Activated CD8-positive, alpha-beta memory T cell treated with anti-CD3 and anti-CD28 coated beads, Interleukin-2, amount 50 U/mL, for 1 hour (primary cell): ENCODE measurements around the gene CASTOR1.

Experiments used
- DNase-seq: peaks from one replicate; pipeline ENCODE4 v3.0.0-alpha.2; 2020; ENCODE audit errors: extremely low read depth

The CASTOR1 gene

GRCh38 chr22:30265823-30266444, 23.4 kb downstream of the CASTOR1 start:
- peak; percentile 79 for DNase-seq

DNA sequence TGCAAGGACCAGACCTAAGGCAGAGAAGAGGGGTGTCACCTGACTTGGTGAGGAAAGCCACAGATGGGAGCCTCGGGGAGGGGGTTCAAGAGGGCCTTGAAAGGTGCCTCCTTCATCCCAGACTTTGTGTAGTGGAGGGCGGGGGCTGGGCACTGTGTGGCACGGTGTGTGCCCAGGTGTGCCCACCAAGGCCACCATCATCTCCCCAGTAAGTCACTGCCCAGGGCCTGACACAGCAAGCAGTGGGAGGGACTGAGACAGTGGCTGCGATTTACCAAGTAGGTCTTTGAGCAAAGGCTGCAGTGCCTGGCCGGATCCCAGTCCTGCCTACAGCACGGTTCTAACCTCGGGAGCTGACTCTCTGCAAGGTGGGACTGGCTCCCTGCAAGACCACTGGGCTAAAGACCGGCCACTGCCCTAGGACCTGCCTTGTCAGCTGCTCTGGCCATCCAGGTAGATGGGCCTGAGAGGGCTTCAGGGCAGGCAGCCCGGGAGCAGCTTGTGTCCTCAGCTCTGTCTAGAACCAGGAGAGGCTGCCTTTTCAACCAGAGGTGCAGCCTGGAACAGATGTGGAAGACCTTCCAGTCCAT, 24.1 kb downstream of the CASTOR1 start:
- no peak for DNase-seq

DNA sequence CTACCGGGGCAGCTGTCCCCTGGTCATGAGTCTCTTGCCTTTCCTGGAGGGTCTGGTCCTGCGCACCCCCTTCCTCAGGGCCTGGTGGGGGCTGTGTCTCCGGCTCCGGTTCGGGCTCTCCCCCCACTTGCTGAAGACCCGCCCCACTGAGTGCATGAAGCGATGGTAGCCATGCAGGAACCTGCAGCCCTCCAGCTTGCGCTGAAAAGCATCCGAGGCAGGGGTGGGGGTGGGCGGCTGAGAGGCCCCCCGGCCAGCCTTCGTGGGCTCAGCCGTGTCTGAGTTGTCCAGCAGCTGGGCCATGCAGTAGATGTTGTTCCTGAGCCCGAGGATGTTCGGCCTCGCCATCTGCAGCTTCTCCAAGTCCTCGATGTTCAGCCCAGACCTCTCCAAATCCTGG, 25.4 kb downstream of the CASTOR1 start:
- DNase-seq, result no peak

- DNase-seq, result peak; percentile 47
Measured at GRCh38 chr22:30262917-30263741, 26.2 kb downstream of the CASTOR1 start.

DNA sequence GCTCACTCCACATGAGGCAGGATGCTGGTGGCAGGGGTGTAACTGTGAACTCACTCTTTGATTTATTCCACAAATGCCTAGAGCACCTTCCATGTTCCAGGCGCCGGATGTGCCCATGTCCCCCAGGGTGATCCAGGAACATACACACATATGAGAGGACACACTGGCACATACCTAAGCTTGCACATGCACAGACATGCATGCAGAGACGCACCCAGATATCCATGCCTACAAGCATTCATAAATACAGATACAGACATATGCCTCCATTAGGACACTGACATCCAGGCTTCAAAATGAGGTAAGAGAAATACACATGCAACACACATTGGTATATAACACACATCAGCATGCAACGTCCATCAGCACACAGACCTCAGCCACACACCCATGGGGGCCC, 27.2 kb downstream of the CASTOR1 start:
- no peak for DNase-seq

DNA sequence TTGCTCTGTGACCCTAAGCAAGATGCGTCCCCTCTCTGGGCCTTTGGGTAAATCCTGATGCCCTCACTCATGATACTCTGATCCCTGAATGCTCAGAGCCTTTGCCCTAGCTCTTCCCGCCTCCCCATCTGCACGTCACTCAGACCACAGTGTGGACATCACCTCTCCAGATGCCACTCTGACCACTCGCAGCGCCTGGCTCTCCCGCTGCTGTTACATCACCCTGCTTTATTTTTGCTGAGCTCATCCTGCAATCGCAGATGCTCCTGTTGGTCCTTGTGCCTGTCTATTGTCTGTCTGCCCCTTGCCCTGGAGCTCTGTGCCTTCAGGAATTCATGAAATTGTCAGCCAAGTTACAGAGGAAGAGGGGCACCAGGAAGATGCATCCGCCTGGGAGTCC, 28.2 kb downstream of the CASTOR1 start:
- DNase-seq, result no peak

DNA sequence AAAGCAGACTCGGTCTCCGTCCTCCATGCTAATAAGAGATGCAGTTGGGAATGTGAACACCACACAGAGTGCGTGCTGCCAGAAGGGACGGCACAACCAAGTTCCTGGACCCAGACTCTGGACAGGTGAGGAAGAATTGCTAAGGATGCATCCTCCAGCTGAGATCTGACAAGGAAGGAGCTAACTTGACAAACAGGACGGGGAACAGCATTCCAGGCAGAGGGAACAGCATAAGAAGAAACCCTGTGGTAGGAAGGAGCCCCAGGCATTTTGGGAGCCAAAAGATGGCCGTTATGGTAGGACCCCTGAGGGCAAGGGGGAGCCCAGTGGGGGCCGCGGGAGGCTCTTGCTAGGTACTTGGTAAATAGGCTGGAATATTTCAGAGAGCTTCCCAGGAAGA, 28.6 kb downstream of the CASTOR1 start:
- DNase-seq, result no peak

DNA sequence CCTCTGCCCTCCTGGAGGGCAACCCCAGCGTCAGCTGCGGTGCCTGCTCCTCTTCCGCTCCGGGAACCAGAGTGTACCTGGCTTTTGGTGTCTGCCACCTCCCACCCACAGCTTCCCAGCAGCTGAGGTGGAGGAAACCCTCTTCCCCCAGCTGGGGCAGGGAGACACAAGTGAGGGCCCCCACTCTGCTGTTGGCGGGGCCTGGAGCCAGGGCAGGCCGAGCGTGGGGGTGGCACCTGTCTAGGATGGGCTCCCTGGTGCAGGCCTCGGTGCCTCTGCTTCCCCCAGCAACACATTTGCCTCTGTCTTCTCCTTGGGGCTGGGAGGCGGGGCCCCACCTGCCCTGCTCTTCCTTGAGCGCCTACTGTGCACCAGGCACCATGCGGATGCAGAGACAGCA, 29.0 kb downstream of the CASTOR1 start:
- no peak for DNase-seq

DNA sequence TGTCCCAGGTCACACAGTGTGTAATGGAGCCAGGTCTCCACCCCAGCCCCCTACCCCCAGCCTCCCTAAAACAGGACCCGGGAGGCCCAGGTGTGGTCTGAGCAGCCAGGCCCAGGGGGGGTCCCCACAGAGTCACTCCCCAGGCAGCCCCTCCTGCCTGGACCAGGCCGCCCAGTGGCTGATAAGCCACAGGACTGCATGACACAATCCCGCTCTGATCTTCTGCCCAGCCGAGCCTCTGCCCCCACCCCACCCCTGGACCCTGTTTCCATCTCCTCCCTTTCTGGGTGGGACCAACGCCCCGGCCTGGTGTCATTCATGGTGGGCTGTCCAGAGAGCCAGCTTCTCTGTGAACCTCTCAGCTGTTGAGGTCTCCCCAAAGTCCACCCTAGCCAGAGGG, 35.0 kb downstream of the CASTOR1 start:
- DNase-seq, result no peak

GRCh38 chr22:30253205-30253852, 36.0 kb downstream of the CASTOR1 start:
- DNase-seq, result no peak

DNA sequence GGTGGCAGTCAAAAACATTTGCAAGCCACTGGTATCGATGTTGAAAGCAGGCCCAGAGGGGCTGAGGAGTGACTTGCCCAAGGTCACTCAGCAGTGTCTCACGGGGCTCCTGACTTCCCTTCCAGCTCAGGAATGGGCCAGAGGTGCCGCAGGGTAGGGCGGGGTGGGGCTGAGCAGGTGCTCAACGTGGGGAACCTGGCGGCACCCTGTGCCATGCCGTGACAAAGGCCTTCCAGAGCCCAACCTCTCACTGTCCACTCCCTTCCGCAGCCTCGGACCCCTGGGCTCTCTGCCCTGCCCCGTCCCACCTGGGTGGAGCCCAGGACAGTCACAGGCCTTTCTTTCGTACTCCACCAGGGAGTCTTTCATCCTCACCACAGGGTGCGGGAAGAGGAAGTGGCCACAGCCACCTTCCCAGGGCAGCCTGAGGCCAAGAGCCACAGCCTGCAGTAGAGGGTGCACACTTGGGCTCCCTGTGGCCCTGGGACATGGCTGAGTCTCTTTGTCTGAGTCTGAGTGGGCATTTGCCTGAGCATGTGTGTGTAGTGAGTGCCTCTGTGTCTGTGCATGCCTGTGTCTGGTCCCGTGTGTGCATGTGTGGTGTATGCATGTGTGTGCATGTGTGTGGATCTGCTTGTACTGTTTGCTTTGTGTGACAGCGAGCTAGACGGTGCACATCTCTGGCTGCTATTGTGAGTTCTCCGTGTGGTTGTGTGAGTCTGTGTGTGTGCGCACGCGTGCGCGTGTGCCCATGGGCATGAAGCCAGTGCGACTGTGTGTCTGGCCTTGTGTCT, 36.7 kb downstream of the CASTOR1 start:
- no peak for DNase-seq

DNA sequence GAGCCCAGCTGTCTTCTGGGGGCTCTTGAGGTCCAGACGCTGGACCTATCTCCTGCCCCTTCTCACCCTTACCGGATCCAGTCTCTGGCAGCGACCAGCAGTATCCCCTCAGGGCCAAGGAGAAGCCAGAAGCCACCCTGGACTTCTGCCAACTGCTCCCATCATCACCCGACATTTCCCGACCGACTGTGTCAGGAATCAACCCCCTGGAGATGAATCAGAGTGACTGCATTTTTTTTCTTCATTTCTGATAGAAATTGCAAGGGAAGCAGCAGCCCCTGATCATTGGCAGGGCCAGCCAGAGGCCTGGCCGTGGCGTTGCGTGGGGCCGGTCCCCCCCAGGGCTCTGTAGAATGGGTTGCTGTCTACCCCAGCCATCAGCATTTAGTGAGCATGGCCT, 37.6 kb downstream of the CASTOR1 start:
- no peak for DNase-seq

DNA sequence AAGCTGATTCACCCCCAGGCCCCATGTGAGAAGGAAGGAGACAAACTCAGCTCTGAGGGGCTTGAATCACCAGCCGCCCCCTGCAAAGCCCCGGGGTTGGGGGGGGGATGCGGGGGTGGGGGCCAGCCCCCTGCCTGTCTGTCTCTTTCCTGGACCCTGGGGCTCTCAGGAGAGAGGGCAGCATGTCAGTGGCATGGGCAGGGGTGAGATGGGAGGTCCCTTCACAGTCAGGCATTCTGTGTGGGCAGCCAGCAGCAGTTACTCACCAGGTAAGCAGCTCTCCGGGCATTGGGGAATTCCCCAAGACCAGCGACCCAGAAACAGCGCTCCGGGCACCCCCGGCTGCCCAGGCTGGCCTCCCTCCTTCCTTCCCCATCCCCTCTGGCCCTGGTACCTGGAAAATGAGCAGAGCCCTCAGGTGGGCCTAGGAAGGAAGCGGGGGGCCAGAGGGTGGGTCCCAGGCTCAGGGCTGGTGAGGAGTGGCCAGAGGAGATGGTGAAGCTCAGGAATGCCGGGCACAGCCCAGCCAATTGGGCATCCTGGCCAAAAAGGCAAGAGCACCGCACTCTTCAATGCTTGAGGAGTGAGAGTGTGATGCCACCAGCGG, 38.5 kb downstream of the CASTOR1 start:
- no peak for DNase-seq

- DNase-seq, result no peak
Measured at GRCh38 chr22:30250039-30250565, 39.2 kb downstream of the CASTOR1 start.

DNA sequence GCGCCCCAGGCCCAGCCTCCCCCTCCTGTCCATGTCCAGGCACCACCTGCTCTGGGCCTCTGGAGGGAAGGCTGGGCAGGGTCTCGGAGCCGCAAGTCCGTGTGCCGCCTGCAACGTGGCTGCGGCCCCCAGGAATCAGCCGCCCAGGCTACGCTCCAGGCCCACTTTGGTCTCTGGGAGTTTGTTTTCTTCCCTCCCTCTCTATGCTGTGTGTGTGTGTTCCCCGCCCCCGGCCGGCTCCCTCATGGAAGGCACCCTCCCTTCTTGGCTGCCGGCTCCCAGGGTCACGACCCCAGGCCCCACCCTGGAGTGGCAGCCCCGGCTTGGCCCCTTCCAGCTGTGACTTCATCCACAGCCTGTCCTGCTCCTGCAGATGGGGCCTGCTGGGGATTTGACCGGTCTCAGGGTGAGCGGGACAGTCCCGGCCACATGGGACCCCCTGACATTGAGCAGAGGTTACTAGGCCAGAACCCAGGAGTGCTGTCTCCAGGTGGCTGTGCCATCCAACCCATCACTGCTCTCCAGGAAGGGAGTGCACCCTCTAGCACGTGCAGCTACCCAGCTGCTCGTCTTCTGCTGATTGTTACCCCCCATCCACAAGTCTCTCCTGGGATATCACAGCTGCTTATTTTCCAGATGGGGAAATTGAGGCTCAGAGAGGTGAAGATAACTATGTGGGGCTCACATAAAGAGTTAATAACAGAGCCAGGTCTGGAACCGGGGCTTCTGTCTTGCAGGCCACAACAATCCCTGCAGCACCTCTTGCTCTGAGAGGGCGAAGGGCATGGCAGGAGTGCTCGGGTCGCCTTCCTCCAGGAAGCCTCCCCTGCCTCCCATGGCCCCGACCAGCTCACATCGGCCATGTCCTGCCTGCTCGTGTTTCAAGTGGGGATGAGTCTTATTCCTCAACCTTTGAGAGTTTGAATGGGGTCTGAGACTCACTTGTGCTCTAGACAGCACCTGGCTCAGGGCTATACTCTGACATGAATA, 40.0 kb downstream of the CASTOR1 start:
- DNase-seq, result no peak

DNA sequence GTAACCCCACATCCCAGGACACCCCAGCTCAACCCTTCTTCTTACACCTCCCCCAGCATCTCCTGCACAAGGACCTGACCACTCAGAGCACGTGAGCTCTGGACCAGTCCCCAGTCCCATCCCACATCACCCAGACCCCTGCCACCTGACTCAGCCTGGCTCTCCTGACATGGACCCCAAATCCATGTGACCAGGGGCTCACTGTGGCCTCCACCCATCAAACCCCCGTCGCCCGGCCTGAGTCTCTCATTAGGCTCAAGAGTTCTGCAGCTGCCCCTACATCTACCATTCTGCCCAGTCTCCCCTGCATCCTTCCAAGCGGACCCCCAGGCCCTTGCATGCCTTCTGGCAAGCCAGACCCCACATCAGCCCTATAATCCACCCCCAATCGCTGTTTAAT, 40.8 kb downstream of the CASTOR1 start:
- no peak for DNase-seq

GRCh38 chr22:30247974-30248373, 41.3 kb downstream of the CASTOR1 start:
- no peak for DNase-seq

- no peak for DNase-seq
Measured at GRCh38 chr22:30247561-30247960, 41.7 kb downstream of the CASTOR1 start.

DNA sequence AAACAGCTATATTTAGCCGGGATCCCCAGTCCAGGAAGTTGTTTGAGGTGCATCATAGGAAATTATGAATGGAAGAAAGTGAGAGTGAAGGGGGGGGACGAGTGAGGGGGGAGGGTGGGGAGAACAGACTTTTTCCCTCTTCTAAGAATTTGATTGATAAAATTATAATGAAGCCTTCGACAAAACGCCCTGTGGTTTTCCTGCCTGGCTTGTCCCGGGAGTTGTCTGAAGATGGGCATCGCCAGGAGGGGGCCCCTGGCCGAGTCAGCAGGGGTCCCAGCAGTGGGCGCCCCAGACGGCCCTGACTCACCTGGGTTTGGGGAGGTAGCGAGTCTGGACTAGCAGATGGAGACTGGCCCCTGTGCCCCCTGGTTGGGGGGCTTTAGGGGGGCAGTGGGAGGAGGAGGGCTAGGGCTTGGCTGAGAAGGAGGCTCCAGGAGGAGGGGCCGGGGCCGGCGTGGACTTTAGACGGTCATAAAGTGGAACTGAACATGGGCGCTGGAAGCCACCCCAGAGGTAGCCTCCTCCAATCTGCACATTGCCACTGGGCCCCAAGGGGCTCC, 42.4 kb downstream of the CASTOR1 start:
- no peak for DNase-seq
